Measurements from ENCODE around the gene SMIM10.
"Not testable (repeated sequence)": the region's sequence is repeated elsewhere in the genome, so short reads cannot be mapped to it uniquely, and the experiment has no call there.

SMIM10 gene

DNA sequence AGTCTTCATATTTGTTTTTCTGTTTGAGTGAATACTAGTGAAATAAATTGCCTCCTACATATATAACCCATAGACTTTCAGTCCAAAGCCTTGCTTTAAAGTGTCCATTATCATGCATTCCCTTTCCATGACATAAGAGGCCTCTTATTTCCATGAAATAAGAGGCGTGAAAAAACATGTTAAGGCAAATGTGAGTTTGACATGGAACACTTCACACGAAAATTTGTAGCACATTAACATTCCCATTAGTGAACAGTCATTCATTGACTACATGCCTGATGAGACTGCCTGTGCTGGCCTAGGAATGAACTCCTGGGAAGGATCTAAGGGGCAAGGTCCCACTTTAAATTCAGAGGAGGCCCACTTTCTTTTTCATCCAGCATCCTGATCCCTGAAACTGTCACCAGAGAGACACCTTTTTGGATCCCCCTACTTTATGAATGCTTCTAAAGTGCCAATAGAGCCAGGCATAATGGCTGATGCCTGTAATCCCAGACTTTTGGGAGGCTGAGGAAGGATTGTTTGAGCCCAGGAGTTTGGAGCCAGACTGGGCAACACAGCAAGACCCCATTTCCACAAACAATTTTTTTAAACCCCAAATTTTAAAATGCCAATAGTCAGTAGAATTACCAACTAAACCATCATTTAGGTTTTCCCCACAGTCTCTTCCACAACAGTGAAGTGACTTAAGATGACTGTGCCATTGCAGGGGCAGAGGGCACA, 24.9 kb downstream of the SMIM10 start:
- no peak for DNase-seq

DNA sequence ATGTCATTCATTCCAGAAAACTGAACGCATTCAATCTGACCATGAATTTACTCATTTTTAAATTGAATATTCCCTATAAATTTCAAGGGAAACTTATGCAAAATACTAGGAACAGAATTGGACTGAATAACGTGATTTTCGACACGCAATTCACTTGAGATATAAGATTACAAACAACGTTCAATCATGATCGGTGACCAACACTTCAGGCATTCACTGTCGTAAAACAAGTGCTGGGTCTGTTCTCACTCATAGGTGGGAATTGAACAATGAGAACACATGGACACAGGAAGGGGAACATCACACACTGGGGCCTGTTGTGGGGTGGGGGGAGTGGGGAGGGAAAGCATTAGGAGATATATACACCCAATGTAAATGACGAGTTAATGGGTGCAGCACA, 29.1 kb downstream of the SMIM10 start:
- DNase-seq: not testable (repeated sequence)

DNA sequence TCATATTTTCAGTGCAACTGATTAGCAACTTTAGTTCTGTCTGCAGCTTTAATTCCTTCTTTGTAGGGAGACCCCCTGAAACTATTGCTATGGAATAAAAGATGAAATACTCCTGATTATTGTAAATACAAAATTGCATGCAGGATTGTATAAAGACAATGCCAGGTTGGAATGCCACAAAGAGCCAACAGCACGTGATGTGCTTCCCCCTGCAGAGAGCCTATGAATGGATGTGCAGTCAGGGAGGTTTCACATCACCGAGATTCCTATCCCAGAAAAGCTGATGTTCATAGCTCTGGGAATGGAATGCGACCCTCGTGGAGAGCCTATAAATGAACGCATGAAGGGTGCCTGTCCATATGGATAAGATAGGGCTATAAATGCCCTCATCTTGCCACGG, 33.0 kb downstream of the SMIM10 start:
- DNase-seq: not testable (repeated sequence)

DNA sequence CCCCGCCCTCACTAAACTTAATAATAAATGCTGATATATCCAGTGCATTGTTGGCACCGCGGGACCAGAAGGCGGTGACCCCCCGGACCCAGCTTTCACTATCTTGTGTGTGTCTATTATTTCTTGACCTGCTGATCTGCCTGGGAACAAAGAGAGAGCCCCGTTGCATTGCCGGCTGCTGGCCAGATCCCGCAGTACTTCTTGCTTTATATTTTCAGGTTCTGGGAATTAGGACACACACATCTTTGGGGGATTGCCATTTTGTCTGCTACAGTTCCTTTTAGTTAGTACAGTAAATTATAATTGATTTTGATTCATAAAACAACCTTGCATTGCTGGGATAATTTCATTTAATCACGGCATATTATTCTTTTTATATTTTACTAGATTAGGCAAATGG, 33.7 kb downstream of the SMIM10 start:
- DNase-seq: no peak

DNA sequence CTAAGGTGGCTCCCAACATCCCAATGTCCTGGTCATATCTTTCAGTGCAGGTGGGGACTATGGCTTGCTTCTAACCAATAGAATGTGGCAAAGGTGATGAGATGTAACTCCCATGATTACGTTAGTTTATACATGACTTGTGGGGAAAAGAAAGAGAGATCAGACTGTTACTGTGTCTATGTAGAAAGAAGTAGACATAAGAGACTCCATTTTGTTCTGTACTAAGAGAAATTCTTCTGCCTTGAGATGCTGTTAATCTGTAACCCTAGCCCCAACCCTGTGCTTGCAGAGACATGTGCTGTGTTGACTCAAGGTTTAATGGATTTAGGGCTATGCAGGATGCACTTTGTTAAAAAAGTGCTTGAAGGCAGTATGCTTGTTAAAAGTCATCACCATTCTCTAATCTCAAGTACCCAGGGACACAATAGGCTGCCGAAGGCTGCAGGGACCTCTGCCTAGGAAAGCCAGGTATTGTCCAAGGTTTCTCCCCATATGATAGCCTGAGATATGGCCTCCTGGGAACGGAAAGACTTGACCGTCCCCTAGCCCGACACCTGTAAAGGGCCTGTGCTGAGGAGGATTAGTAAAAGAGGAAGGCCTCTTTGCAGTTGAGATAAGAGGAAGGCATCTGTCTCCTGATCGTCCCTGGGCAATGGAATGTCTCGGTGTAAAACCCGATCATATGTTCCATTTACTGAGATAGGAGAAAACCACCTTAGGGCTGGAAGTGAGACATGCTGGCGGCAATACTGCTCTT, 39.6 kb downstream of the SMIM10 start:
- DNase-seq: not testable (repeated sequence)

DNA sequence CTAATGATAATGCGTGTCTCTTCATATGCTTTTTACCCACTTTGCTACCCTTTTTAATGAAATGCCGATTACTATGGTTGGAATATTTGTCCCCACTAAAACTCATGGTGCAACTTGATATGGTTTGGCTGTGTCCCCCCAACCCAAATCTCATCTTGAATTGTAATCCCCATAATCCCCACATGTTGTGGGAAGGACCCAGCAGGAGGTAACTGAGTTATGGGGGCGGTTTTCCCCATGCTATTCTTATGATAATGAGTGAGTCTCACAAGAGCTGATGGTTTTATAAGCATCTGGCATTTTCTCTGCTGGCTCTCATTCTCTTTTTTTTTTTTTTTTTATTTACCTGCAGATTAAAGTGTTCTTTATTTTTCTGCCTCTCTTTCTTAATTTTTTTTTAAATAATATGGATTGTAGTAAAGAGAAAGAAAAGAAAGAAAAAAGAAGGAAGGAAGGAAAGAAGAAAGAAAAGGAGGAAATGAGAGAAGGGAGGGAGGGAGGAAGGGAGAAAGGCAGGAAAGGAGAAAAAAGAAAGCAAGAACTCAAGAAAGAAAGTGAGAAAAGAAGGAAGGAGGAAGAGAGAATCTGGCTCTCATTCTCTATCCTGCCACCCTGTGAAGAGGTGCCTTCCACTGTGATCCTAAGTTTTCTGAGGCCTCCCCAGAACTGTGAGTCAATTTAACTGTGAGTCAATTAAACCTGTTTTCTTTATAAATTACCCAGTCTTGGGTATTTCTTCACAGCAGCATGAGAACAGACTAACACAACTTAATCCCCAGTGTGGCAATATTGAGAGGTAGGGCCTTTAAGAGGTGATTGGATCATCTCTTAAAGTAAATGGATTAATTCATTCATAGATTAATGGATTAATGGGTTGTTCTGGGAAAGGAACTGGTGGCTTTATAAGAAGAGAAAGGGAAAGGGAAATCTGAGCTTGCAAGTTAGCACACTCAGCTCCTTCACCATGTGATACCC, 50.6 kb downstream of the SMIM10 start:
- DNase-seq: not testable (repeated sequence)

Data from activated CD8-positive, alpha-beta memory T cell treated with anti-CD3 and anti-CD28 coated beads, Interleukin-2, amount 50 U/mL, for 48 hours (primary cell).